SHP77 (cell line): ENCODE results near the gene TANC1.

ENCODE experiments used
- DNase-seq, 2 experiments: peaks; one replicate each; lab custom pipeline; 2025; lab: John Stamatoyannopoulos, UW

Gene TANC1

GRCh38 chr2:159225025-159226016, 256.9 kb downstream of the TANC1 start:
- no peak for DNase-seq

DNA sequence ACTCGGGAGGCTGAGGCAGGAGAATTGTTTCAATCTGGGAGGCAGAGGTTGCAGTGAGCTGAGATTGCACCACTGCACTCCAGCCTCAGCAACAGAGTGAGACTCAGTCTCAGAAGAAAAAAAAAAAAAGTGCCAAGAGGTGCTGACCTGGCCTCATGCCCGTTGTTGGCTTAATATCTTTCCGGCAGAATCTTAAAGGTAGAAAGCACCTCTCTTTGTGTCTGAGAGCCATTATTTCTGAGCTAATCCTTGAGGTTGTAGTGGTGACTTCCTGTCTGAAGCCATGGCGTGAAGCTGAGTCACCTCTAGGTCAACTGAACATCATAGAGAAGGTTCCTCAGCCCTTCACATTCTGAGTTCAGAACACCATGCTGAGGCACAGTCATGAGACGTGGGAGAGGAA, 257.6 kb downstream of the TANC1 start:
- no peak for DNase-seq

DNA sequence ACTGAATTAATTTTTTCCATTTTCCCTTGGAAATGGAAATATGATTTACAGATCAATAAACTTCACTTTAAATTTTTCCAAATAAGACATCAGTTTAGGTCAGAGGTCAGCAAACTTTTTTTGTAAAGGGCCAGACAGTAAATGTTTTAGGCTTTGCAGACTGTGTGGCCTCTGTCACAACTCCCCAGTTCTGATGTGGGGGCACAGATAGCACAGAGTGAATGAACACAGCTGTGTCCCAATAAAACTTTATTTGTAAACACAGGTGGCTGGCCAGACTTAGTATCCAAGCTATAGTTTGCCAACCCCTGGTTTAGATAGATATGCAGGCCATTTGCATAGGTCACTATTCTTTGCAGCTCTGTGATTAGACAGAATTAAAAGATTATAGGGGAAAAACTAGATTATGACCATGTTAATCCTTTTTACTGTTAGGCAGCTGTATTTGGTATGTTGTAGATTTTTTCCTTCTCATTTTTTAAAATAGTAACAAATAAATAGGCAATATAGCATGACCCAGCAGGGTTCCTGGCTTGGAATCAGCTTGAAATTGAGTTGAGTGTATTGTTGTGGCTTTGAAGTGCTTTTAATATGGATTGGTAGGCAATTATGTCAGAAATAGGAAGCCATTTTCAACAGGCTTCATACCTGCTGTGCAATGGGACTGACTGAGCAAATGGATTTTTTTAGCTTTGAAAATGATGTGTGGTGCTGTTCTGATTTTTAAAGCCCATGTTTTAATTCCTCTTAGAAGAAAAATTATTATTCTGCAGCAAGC, 258.4 kb downstream of the TANC1 start:
- DNase-seq, result no peak

GRCh38 chr2:159227467-159227866, 259.0 kb downstream of the TANC1 start:
- DNase-seq, result no peak

GRCh38 chr2:159228081-159228581, 259.7 kb downstream of the TANC1 start:
- no peak for DNase-seq

DNA sequence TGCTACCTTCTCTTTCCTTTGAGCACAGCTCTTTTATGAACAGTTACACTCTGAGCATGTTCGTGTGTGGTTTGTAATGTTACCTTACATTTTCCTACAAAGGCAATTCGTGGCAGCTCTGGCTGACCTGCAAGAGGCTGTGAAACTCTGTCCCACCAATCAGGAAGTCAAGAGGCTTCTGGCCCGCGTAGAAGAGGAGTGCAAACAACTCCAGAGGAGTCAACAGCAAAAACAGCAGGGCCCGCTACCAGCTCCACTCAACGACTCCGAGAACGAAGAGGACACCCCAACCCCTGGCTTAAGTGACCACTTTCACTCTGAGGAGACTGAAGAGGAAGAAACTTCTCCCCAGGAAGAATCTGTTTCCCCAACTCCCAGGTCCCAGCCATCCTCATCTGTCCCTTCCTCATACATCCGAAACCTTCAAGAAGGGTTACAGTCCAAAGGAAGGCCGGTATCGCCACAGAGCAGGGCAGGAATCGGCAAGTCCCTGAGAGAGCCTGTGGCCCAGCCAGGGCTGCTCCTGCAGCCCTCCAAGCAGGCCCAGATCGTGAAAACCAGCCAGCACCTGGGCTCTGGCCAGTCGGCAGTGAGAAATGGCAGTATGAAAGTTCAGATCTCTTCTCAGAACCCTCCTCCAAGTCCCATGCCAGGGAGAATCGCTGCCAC, 261.2 kb downstream of the TANC1 start:
- no peak for DNase-seq

DNA sequence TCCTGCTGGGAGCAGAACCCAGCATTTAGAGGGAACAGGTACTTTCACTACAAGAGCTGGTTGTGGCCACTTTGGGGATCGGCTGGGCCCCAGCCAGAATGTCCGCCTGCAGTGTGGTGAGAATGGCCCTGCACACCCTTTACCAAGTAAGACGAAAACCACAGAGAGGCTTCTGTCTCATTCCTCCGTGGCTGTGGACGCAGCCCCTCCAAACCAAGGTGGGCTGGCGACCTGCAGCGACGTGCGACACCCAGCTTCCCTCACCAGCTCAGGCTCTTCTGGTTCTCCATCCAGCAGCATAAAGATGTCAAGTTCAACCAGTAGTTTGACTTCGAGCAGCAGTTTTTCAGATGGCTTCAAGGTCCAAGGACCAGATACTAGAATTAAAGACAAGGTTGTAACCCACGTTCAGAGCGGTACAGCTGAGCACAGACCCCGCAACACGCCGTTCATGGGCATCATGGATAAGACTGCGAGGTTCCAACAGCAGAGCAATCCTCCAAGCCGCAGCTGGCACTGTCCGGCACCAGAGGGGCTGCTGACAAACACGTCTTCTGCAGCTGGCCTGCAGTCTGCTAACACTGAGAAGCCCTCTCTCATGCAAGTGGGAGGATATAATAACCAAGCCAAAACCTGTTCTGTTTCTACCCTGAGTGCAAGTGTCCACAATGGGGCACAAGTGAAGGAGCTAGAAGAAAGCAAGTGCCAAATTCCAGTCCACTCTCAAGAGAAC, 261.9 kb downstream of the TANC1 start:
- DNase-seq, result no peak

- no peak for DNase-seq
Observed at GRCh38 chr2:159232456-159233170, 264.2 kb downstream of the TANC1 start.

DNA sequence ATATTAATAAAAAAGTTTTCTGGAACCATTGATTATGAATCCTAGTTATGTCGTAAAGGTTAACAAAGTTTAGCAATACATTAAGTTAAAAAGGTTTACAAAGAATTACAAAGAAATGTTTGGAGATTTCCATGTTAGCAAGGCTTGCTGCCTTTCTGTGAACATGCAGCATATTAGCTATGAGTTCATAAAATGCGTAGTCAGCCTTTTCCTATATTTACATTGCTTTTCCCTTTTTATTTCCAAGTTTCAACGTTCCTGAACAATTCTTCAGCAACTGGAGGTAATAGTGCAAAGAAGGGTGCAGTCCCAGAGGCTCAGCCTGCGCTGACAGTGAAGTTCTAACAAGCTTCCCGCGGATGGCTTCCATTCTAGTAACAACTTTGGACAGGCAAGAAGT, 266.4 kb downstream of the TANC1 start:
- DNase-seq, result no peak

- DNase-seq, result no peak
Observed at GRCh38 chr2:159243529-159243928, 275.1 kb downstream of the TANC1 start.

DNA sequence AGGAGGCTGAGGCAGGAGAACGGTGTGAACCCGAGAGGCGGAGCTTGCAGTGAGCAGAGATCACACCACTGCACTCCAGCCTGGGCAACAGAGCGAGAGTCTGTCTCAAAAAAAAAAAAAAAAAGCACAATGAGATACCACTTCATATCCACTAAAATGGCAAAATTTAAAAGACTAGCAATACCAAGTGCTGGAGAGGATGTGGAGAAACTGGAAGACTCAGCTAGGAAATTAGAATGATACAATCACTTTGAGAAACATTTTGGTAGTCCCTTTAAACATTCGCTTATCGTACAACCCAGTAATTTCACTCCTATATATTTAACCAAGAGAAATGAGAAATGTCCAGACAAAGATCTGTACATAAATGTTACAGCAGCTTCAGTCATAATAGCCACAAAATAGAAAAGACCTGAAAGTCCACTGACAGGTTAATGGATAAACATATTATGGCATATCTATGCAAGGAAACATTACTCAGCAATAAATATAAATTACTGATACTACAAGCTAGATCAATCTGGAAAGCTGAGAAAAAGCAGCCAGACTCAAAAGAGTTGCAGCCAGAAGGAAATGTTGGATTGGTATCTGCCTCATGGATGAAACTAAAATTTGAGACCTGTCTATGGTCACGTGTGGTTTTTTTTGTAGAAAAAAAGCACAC, 278.0 kb downstream of the TANC1 start:
- DNase-seq, result no peak

DNA sequence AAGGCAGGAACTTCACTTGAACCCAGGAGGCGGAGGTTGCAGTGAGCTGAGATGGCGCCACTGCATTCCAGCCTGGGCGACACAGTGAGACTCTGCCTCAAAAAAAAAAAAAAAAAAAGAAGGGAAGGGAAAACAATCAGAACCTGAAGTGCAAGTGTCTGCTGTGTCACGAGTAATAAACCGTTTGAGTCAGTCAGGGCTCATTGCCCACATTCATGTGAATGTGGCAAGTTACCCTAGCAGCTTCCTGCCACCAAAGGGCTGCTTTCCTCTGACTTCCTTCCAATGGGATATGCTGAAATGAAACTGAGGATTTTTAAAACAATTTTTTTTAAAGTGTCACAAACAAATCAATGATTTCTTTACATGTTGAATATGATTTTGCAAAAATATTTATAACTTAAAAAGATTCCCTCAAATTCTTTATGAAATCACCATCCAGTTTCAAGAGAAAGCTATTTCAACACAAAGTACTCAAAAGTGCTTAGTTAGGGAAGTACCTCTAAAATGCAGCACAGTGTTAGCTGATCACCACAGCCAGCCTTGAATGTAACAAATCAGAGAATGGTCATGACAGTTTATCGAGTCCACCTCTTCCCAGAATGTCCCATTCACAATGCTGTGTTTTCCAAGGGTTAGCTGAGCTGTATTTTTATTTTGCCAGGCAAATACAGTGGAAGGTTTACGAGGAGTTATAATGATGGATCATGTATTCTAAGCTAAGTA, 281.7 kb downstream of the TANC1 start:
- no peak for DNase-seq

- no peak for DNase-seq
Observed at GRCh38 chr2:159251296-159252173, 283.1 kb downstream of the TANC1 start.

GRCh38 chr2:159252905-159253304, 284.5 kb downstream of the TANC1 start:
- no peak for DNase-seq

DNA sequence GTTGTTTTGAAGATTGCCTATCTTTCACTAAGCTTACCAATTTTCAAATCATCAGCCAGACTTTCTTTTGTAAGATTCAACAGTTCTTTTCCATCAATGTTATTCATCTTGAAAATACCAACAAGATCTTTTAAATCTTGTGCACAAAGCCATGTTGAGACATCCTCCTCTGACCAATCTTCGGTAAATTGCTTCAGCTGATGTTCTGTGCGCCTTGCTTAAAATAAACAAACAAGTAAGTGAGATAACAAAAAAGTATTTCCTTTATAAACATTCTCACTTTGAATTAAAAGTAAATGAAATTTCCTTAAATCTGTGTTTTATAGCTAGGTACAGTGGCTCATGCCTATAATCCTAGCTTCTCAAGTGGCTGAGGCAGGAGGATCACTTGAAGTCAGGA, 287.7 kb downstream of the TANC1 start:
- no peak for DNase-seq

DNA sequence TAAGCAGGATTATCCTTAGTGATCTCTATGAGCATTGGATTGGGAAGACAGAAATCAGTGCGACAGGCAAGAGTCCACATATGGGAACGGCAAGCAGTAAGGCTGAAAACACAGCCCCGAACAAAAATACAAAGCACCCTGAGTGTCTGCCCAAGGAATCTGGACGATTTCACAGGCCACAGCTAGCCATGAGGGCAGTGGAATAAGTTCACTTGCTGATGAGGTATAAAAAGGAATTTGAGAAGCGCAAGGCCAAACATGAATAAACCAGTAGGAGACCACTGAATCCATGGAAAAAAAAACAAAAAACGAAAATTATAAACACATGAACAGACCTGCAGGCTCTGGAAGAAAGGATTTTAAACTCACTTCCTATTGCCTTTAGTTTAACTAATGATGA, 293.8 kb downstream of the TANC1 start:
- DNase-seq, result no peak

DNA sequence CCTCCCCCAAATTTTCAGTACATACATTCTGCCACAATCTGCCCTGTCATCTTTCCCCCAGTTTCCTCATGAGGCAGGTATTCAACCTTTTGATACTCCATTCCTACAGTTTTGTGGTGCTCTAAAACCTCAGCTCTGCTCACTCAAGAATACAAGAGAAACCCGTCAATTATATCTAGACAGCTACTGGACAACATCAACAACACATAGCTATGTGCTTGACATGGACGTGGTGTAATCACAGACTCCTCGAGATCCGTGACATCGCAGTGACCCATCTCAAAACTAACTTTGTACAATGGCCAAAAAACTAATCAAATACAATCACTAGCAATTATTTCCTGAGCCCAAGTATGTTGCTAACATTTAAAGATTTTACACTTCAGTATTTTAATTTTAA, 294.5 kb downstream of the TANC1 start:
- no peak for DNase-seq

DNA sequence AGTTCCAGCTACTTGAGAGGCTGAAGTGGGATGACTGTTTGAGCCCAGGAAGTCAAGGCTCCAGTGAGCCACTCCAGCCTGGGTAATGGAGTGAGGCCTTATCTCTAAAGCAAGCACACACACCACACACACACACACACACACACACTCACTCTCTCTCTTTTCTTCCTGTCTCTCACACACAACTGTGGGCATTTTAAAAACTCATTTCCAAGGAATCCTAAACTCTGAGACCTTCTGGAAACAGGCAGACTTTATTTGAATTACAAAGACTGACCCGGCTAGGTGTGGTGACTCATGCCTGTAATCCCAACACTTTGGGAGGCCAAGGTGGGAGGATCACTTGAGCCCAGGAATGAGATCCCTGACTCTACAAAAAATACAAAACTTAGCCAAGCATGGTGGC, 296.7 kb downstream of the TANC1 start:
- DNase-seq, result no peak

GRCh38 chr2:159266554-159266953, 298.1 kb downstream of the TANC1 start:
- no peak for DNase-seq
